Fibroblast of upper back skin (primary cell): ENCODE results near the gene KRTAP1-1.
"Not testable (repeated sequence)": the region's sequence is repeated elsewhere in the genome, so short reads cannot be mapped to it uniquely, and the experiment has no call there.

Experiments used
- DNase-seq: peaks from one replicate; pipeline ENCODE4 v3.0.0-alpha.2; 2013

KRTAP1-1 gene

DNA sequence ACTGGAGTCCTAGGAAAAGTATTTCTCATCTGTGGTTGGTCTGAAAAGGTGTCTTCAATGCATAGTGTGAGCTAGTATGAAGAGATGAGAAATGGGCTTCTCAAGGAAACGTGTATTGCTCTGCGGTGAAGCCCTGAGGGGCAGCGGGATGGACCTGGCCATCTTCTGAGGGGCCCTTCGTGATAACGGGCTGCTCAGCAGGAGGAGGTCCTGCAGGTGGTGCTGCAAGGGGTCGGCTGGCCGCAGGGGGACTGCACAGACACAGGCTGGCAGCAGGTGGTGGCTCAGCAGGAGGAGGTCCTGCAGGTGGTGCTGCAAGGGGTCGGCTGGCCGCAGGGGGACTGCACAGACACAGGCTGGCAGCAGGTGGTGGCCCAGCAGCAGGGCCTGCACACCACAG lies 13.3 kb upstream of the KRTAP1-1 start:
- DNase-seq = not testable (repeated sequence)

GRCh38 chr17:41054025-41054424 lies 12.8 kb upstream of the KRTAP1-1 start:
- DNase-seq = no peak

- DNase-seq = peak; percentile 54
These were observed 11.3 kb upstream of the KRTAP1-1 start for GRCh38 chr17:41052566-41052965.

DNA sequence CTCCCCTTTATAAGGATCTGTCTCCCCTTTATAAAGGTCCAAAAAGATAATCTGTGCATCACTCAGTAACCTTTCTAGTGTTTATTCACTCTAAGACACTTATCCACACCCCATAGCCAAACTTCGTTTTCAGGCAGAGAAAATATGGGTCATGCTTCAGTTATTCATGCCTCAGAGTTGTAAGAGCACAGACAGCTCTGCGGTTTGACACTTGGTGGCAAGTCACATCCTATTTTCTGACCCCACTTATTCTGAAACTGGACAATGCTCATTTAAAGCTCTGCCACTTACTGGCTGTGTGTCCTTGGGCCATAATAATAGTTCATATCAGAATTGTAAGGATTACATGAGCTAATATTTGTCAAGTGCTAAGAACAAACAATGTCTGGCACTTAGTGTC lies 7.9 kb upstream of the KRTAP1-1 start:
- DNase-seq = peak; percentile 47

GRCh38 chr17:41048441-41048840 lies 7.2 kb upstream of the KRTAP1-1 start:
- DNase-seq = peak; percentile 72

DNA sequence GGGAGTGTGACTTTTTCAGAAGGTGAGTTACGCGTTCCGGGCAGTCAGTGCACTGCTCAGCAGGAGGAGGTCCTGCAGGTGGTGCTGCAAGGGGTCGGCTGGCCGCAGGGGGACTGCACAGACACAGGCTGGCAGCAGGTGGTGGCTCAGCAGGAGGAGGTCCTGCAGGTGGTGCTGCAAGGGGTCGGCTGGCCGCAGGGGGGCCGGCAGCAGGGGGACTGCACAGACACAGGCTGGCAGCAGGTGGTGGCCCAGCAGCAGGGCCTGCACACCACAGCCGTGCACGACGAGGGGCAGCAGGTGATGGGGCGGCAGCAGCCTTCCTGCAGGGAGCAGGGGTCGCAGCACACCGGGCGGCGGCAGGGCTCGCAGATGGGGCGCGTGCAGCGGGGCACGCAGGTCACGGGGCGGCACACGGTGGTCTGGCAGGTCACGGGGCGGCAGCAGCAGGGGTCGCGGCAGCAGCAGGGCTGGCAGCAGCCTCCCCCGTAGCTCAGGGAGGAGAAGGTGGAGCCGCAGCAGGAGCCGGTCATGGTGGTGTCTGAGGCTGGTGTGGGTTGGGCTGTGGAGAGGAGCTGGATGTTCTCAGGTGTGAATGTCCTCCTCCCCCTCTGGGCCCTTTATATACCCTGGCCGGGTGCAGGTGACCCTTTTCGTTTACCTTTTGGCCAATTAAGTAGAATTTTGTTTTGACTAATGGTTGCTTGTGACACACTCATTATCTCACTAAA lies 5.7 kb upstream of the KRTAP1-1 start, which contains the start of gene KRTAP2-1:
Gene KRTAP2-1 (minus strand): TSS at position 582 of the 731 bp plus-strand sequence. CDS start 49 bp downstream, at position 533.
- DNase-seq = not testable (repeated sequence)

- DNase-seq = no peak
These were observed 1.7 kb upstream of the KRTAP1-1 start for GRCh38 chr17:41042953-41043352.

GRCh38 chr17:41037853-41038350 lies 3.3 kb downstream of the KRTAP1-1 start:
- DNase-seq = no peak

DNA sequence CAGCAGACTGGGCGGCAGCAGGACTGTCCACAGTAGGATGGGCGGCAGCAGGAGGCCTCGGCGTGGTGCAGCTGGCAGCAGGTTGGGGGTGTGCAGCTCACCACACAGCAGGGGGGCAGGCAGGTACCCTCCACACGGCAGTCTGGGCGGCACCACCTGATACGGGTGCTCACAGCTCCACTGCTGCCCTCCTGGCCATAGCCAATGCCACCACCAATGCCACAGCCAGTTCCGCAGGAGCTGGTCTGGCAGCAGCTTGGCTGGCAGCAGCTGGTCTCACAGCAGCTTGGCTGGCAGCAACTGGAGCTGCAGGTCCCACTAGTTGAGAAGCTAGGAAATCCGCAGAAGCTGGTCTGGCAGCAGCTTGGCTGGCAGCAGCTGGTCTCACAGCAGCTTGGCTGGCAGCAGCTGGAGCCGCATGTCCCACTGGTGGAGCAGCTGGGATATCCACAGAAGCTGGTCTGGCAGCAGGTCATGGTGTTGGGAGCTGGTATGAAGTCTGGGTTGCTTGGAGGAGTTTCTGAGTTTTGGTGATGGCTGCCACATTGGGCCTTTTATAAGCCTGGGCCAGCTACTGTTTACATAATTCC lies 6.8 kb downstream of the KRTAP1-1 start, which contains the start of gene KRTAP1-3:
Gene KRTAP1-3 (minus strand): TSS at position 529 of the 590 bp plus-strand sequence. CDS start 53 bp downstream, at position 476.
- not testable (repeated sequence) for DNase-seq

DNA sequence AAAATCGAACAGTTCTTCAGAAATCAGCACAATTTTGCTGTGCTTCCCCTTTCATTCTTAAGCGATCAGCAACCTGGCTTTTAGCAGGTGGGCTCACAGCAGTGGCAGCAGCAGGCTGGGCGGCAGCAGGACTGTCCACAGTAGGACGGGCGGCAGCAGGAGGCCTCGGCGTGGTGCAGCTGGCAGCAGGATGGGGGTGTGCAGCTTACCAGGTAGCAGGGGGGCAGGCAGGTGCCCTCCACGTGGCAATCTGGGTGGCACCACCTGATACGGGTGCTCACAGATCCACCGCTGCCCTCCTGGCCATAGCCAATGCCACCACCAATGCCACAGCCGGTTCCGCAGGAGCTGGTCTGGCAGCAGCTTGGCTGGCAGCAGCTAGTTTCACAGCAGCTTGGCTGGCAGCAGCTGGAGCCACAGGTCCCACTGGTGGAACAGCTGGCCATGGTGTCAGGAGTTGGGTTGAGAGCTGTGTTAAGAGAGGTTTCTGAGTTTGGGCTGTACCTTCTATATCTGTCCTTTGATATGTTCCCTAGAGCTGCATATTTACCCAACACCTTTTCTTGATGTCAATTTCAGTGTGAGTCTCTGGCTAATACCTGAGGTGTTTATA lies 11.5 kb downstream of the KRTAP1-1 start, which contains the start of gene KRTAP1-4:
Gene KRTAP1-4 (minus strand): TSS at position 563 of the 613 bp plus-strand sequence. CDS start 117 bp downstream, at position 446.
- DNase-seq = no peak

- DNase-seq = peak; percentile 72
These were observed 14.4 kb downstream of the KRTAP1-1 start, which contains the start of gene KRTAP1-5 for GRCh38 chr17:41026715-41027471. Gene KRTAP1-5, minus strand, starts transcription at chr17:41027208. Its CDS starts 53 bp downstream, at chr17:41027155.

GRCh38 chr17:41024697-41025096 lies 16.6 kb downstream of the KRTAP1-1 start:
- DNase-seq = peak; percentile 73

DNA sequence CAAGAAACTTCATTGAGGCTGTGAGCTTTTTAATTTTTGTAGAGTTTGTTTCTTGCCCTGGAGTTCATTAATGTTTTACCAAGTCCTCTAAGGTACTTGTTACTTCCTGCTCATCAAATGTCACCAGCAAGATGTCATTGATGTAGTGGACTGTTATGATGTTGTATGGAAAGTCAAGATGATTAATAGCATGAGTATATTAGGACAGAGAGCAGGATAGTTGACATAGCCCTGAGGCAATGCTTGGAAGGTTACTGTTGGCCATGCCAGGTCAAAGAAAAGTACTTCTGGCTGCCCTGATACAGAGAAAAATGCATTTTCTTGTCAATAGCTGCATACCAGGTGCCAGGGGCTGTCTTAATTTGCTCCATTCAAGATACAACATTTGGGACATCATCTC lies 20.9 kb downstream of the KRTAP1-1 start:
- no peak for DNase-seq

GRCh38 chr17:41019415-41019814 lies 21.8 kb downstream of the KRTAP1-1 start:
- no peak for DNase-seq

GRCh38 chr17:41018541-41018940 lies 22.7 kb downstream of the KRTAP1-1 start:
- no peak for DNase-seq

DNA sequence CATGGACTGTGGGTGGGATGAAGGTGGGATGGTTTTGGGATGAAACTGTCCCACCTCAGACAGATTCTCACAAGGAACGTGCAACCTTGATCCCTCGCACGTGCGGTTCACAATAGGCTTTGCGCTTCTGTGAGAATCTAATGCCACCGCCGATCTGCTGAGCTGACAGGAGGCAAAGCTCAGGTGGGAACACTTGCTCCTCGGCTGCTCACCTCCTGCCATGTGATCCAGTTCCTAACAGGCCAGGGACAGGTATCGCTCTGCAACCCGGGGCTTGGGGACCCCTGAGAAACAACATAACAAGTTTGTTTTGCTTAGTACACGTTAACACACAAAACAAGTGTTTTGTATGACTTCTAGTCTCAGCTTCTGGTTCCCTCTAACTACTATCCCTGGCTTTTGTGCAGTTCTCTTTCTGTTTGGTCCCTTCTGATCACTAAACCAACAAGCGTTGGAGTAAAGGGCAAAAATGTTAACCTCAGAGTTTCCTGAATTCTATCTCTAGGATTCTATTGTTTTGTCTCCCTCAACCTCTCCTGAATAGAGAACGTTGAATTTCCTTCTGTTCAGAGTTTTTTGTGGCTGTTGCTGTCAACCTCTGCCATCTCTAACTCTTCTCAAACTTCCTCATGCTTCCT lies 24.6 kb downstream of the KRTAP1-1 start:
- DNase-seq = no peak

DNA sequence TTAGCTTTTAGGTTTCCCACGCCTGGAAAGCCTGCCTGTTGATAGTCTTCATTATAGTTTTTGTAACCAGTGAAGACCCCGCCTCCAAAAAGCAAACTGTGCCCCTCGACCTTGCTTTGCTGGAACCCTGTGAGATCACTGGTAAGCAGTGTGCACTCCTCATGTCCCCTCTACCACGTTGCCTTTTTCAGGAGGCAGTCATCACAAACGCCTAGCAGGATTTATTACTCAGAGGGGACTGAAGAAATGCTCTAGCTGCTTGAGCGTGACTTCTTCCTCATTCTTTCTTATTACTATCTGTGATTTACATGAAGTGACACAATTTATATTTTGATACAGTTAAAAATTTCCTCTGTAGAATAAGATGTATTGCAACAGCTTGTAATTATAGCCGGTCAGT lies 25.8 kb downstream of the KRTAP1-1 start:
- DNase-seq = no peak

DNA sequence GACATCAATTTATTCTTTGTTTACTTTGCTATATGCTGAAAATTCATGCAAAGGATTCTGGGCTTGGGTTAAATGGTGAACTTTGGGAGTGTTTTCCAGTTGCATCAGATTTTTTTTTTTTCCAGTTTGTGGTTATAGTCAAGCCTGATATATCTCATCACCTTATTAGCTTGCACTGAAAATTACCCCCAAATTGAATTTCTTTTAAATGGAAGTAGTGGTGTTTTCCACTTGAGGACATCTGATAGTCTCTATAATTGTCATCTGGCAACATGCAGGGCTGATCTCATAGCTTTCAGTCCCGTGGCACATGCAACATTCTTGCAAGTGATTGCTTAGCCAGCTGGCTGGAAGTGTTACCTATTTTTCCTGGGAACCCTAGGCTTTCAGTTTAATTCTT lies 27.6 kb downstream of the KRTAP1-1 start:
- peak; percentile 58 for DNase-seq

- DNase-seq = no peak
These were observed 28.1 kb downstream of the KRTAP1-1 start for GRCh38 chr17:41013181-41013580.

DNA sequence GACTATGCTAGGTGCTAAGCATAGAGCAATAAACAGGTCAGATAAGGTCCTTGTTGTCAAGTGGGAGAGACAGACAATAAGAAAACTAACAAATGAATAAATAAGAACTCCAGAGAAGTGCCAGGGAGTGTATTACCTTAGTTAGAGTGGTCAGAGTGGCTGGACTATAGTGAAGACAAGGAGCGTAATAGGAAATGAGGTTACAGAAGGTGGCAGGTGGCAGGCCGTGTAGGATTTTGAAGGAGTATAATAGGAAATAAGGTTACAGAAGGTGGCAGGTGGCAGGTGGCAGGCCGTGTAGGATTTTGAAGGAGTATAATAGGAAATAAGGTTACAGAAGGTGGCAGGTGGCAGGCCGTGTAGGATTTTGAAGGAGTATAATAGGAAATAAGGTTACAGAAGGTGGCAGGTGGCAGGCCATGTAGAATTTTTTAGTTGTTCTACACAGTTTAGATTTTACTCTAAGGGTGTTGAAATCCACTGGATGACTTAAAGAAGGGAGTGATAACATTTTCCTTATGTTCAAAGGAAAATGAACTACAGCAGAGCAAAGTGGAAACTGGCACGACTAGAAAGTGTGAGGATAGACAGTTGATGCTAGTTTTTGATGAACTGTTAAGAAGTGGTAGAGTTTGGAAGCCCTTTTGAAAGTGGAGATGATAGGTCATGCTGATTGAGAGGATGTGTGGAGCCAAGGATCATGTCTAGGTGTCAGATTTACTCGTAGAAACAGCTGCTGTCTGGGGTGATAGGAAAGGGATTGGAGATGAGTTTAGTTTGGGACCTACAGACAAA lies 28.7 kb downstream of the KRTAP1-1 start:
- no peak for DNase-seq

GRCh38 chr17:41010441-41010840 lies 30.8 kb downstream of the KRTAP1-1 start:
- no peak for DNase-seq
